Trophoblast cell (in vitro differentiated cells and primary cell): ENCODE data around the gene VCL. TPM values are rescaled to one million over a fixed set of nuclear protein-coding genes. Genes with fewer than 3 reads are reported as not detected.

ENCODE experiments used
- DNase-seq, 2 donors: peaks; one replicate each; pipeline ENCODE4 v3.0.0-alpha.2; 2016
- H2AFZ ChIP-seq: 2 replicates; pipeline ENCODE4 v1.6.1; 2013; ENCODE audit warnings: low read length, moderate library complexity, mild to moderate bottlenecking; ENCODE audit not compliant: insufficient read depth, poor library complexity
- H2AK5ac ChIP-seq: 2 replicates; pipeline ENCODE4 v1.6.1; 2013; ENCODE audit warnings: mild to moderate bottlenecking, low read length
- H2BK120ac ChIP-seq: 2 replicates; pipeline ENCODE4 v1.6.1; 2013; ENCODE audit warnings: low read length, mild to moderate bottlenecking, moderate library complexity; ENCODE audit not compliant: insufficient read depth, poor library complexity
- H2BK12ac ChIP-seq: 2 replicates; pipeline ENCODE4 v1.6.1; 2013; ENCODE audit warnings: mild to moderate bottlenecking, low read length, moderate library complexity
- H2BK5ac ChIP-seq: 2 replicates; pipeline ENCODE4 v1.6.1; 2013; ENCODE audit warnings: low read length, low read depth, moderate library complexity, mild to moderate bottlenecking; ENCODE audit not compliant: poor library complexity
- H3K14ac ChIP-seq: 2 replicates; pipeline ENCODE4 v1.6.1; 2013; ENCODE audit warnings: mild to moderate bottlenecking, low read length
- H3K18ac ChIP-seq: 2 replicates; pipeline ENCODE4 v1.6.1; 2013; ENCODE audit warnings: mild to moderate bottlenecking, low read length
- H3K23ac ChIP-seq: 2 replicates; pipeline ENCODE4 v1.6.1; 2013; ENCODE audit warnings: low read length
- H3K27ac ChIP-seq: 2 replicates; pipeline ENCODE4 v1.5.1; 2013; ENCODE audit warnings: low read depth, mild to moderate bottlenecking, inconsistent platforms, low read length, moderate library complexity
- H3K27me3 ChIP-seq: 2 replicates; pipeline ENCODE4 v1.6.1; 2013; ENCODE audit warnings: inconsistent platforms, mild to moderate bottlenecking, low read length, moderate library complexity; ENCODE audit not compliant: insufficient read depth
- H3K36me3 ChIP-seq, 2 experiments: 1 replicate in 1 of 2; 2 replicates in 1 of 2; pipeline ENCODE4 v1.6.1; 2013; ENCODE audit warnings: low read length in 2 of 2, mild to moderate bottlenecking in 2 of 2, moderate library complexity in 1 of 2; ENCODE audit not compliant: insufficient read depth in 2 of 2, control insufficient read depth in 1 of 2
- H3K4ac ChIP-seq: 2 replicates; pipeline ENCODE4 v1.6.1; 2013; ENCODE audit warnings: low read depth, mild to moderate bottlenecking, low read length, moderate library complexity
- H3K4me1 ChIP-seq, 2 experiments: 1 replicate in 1 of 2; 2 replicates in 1 of 2; pipeline ENCODE4 v1.6.1; 2013; ENCODE audit warnings: low read length in 2 of 2, mild to moderate bottlenecking in 2 of 2, moderate library complexity in 1 of 2; ENCODE audit not compliant: insufficient read depth in 2 of 2, control insufficient read depth in 1 of 2
- H3K4me2 ChIP-seq: 2 replicates; pipeline ENCODE4 v1.6.1; 2013; ENCODE audit warnings: inconsistent platforms, mild to moderate bottlenecking, low read length, moderate library complexity
- H3K4me3 ChIP-seq: 2 replicates; pipeline ENCODE4 v1.5.1; 2013; ENCODE audit warnings: mild to moderate bottlenecking, low read depth, low read length, inconsistent platforms
- H3K79me1 ChIP-seq: one replicate; pipeline ENCODE4 v1.6.1; 2013; ENCODE audit warnings: low read length
- H3K79me2 ChIP-seq: 2 replicates; pipeline ENCODE4 v1.6.1; 2013; ENCODE audit warnings: low read length, mild to moderate bottlenecking; ENCODE audit not compliant: control insufficient read depth, insufficient read depth, poor library complexity
- H3K9ac ChIP-seq: 2 replicates; pipeline ENCODE4 v1.6.1; 2013; ENCODE audit warnings: mild to moderate bottlenecking, low read length
- H3K9me3 ChIP-seq: 2 replicates; pipeline ENCODE4 v1.6.1; 2013; ENCODE audit warnings: low read depth, mild to moderate bottlenecking, control low read depth, inconsistent platforms, low read length; ENCODE audit not compliant: insufficient read depth
- H4K12ac ChIP-seq: 2 replicates; pipeline ENCODE4 v1.6.1; 2013; ENCODE audit warnings: low read depth, mild to moderate bottlenecking, low read length, moderate library complexity
- H4K8ac ChIP-seq: 2 replicates; pipeline ENCODE4 v1.6.1; 2013; ENCODE audit warnings: low read depth, mild to moderate bottlenecking, low read length, moderate library complexity
- H4K91ac ChIP-seq: one replicate; pipeline ENCODE4 v1.6.1; 2013; ENCODE audit warnings: low read depth, mild to moderate bottlenecking, low read length, moderate library complexity
- WGBS: extraction: QIAGEN DNeasy Blood & Tissue Kit; methylation state at CpG from one replicate; pipeline ENCODE4 v1.1.7; 2013; ENCODE audit warnings: missing lambda C conversion rate; ENCODE audit not compliant: insufficient read length, insufficient coverage; ENCODE audit errors: extremely low coverage; 5-methylcytosine and 5-hydroxymethylcytosine counted together
- polyA plus RNA-seq: library from polyadenylated mRNA; stranded (reverse); fragments of 200-250 nt; gene quantifications from 2 replicates; pipeline ENCODE4 v1.2.3, GENCODE V29; 2013

The VCL gene
- polyA plus RNA-seq: 100 and 103 TPM in 2 replicates

- H3K27me3 ChIP-seq: no peaks in the 10 kb centered on the region
- H2BK12ac ChIP-seq: peak within 1 kb of the TSS; percentile 32
- H3K14ac ChIP-seq: peak within 1 kb of the TSS; percentile 96
- no peak within 1 kb of the TSS for H3K23ac ChIP-seq
- peaks cover 21% of the 10 kb centered on the region for H3K79me2 ChIP-seq
- H3K9ac ChIP-seq: peak within 1 kb of the TSS; percentile 95
- no peaks in the 10 kb centered on the region for H3K9me3 ChIP-seq
- peak within 1 kb of the TSS; percentile 61 for H2AK5ac ChIP-seq
- WGBS: no CpG with 5 or more reads among the region's 92 CpGs
- no peaks in the 10 kb centered on the region for H3K36me3 ChIP-seq
- peak within 1 kb of the TSS; percentile 75 for H3K18ac ChIP-seq
- H4K91ac ChIP-seq: peak within 1 kb of the TSS; percentile 82
- H2BK5ac ChIP-seq: peak within 1 kb of the TSS; percentile 79
- H3K79me1 ChIP-seq: peaks cover 18% of the 10 kb centered on the region
- peak within 1 kb of the TSS; percentile 68 for H4K8ac ChIP-seq
- H2AFZ ChIP-seq: peak within 1 kb of the TSS; percentile 78
- H3K4me3 ChIP-seq: peak within 1 kb of the TSS; percentile 94
- peaks cover 5% of the 10 kb centered on the region in 2 experiments for H3K4me1 ChIP-seq
- peak within 1 kb of the TSS; percentile 81 for H3K27ac ChIP-seq
- H3K4me2 ChIP-seq: peak within 1 kb of the TSS; percentile 81
- H3K4ac ChIP-seq: peak within 1 kb of the TSS; percentile 98
- peak within 1 kb of the TSS; percentile 59 for H2BK120ac ChIP-seq
- H4K12ac ChIP-seq: peak within 1 kb of the TSS; percentile 45
- peak; percentile 98 to 99 for DNase-seq
These were observed at the start of gene VCL for GRCh38 chr10:73997787-73998622. Gene VCL, plus strand, starts transcription at chr10:73998116. Its CDS starts 92 bp downstream, at chr10:73998208.

GRCh38 chr10:73948947-73949633, 48.8 kb upstream of the VCL start:
- H3K79me1 ChIP-seq: no peaks in the 10 kb centered on the region
- H3K4me3 ChIP-seq: no peak overlapping the region
- no peak overlapping the region for H3K9ac ChIP-seq
- peaks cover 6% of the 10 kb centered on the region for H3K9me3 ChIP-seq
- DNase-seq: no peak
- no peak overlapping the region for H4K91ac ChIP-seq
- H3K4me1 ChIP-seq: no peaks in the 10 kb centered on the region
- no peak overlapping the region for H2BK5ac ChIP-seq
- no peak overlapping the region for H3K4ac ChIP-seq
- H3K4me2 ChIP-seq: no peak overlapping the region
- no peaks in the 10 kb centered on the region for H3K27me3 ChIP-seq
- H2AK5ac ChIP-seq: no peak overlapping the region
- H3K79me2 ChIP-seq: no peaks in the 10 kb centered on the region
- H4K8ac ChIP-seq: no peak overlapping the region
- no peaks in the 10 kb centered on the region for H3K36me3 ChIP-seq
- no peak overlapping the region for H4K12ac ChIP-seq
- no peak overlapping the region for H3K27ac ChIP-seq
- no peak overlapping the region for H2BK120ac ChIP-seq
- no peak overlapping the region for H3K23ac ChIP-seq
- no peak overlapping the region for H3K18ac ChIP-seq
- no CpG with 5 or more reads among the region's 10 CpGs for WGBS
- no peak overlapping the region for H2AFZ ChIP-seq
- no peak overlapping the region for H3K14ac ChIP-seq
- H2BK12ac ChIP-seq: no peak overlapping the region

- H3K23ac ChIP-seq: no peak overlapping the region
- no peaks in the 10 kb centered on the region for H3K4me1 ChIP-seq
- no peak overlapping the region for H3K4me3 ChIP-seq
- no CpG with 5 or more reads among the region's 13 CpGs for WGBS
- H2BK12ac ChIP-seq: no peak overlapping the region
- no peak overlapping the region for H3K4ac ChIP-seq
- H2BK120ac ChIP-seq: no peak overlapping the region
- no peaks in the 10 kb centered on the region for H3K36me3 ChIP-seq
- DNase-seq: no peak
- no peak overlapping the region for H3K9ac ChIP-seq
- no peak overlapping the region for H3K14ac ChIP-seq
- no peaks in the 10 kb centered on the region for H3K79me2 ChIP-seq
- H3K18ac ChIP-seq: no peak overlapping the region
- no peaks in the 10 kb centered on the region for H3K9me3 ChIP-seq
- H3K79me1 ChIP-seq: no peaks in the 10 kb centered on the region
- no peak overlapping the region for H4K8ac ChIP-seq
- H3K4me2 ChIP-seq: no peak overlapping the region
- no peak overlapping the region for H2AK5ac ChIP-seq
- H4K91ac ChIP-seq: no peak overlapping the region
- no peak overlapping the region for H2BK5ac ChIP-seq
- no peak overlapping the region for H3K27ac ChIP-seq
- no peak overlapping the region for H2AFZ ChIP-seq
- H4K12ac ChIP-seq: no peak overlapping the region
- no peaks in the 10 kb centered on the region for H3K27me3 ChIP-seq
These were observed 47.6 kb upstream of the VCL start for GRCh38 chr10:73950155-73950948.

GRCh38 chr10:73953665-73954064, 44.3 kb upstream of the VCL start:
- no peaks in the 10 kb centered on the region for H3K79me2 ChIP-seq
- DNase-seq: peak; percentile 59 to 80
- peaks cover 4 to 5% of the 10 kb centered on the region in 2 experiments for H3K4me1 ChIP-seq
- no peak overlapping the region for H2BK5ac ChIP-seq
- H3K27ac ChIP-seq: no peak overlapping the region
- H4K91ac ChIP-seq: no peak overlapping the region
- H3K9me3 ChIP-seq: no peaks in the 10 kb centered on the region
- no peak overlapping the region for H3K23ac ChIP-seq
- H3K4ac ChIP-seq: no peak overlapping the region
- H2AK5ac ChIP-seq: no peak overlapping the region
- H3K4me3 ChIP-seq: no peak overlapping the region
- no peaks in the 10 kb centered on the region for H3K27me3 ChIP-seq
- no peak overlapping the region for H3K14ac ChIP-seq
- no peaks in the 10 kb centered on the region for H3K36me3 ChIP-seq
- no peak overlapping the region for H4K12ac ChIP-seq
- H3K18ac ChIP-seq: no peak overlapping the region
- H3K9ac ChIP-seq: no peak overlapping the region
- no CpG with 5 or more reads among the region's 1 CpG for WGBS
- no peak overlapping the region for H4K8ac ChIP-seq
- H2BK12ac ChIP-seq: no peak overlapping the region
- H2AFZ ChIP-seq: no peak overlapping the region
- no peaks in the 10 kb centered on the region for H3K79me1 ChIP-seq
- no peak overlapping the region for H2BK120ac ChIP-seq
- no peak overlapping the region for H3K4me2 ChIP-seq
